Breast epithelium (tissue), 3 donors: ENCODE data around the gene IPO13.

ENCODE experiments used
- CTCF ChIP-seq, 3 donors: fragments of 450-650 bp; IDR thresholded peaks; one replicate each; pipeline ENCODE4 v1.5.1; 2016 to 2017; ENCODE audit warnings: antibody characterized with exemption in 3 of 3, mild to moderate bottlenecking in 3 of 3, moderate library complexity in 3 of 3
- POLR2AphosphoS5 ChIP-seq, 3 donors: sonication (generic); formaldehyde crosslinking; IDR thresholded peaks; one replicate each; pipeline ENCODE4 v1.6.1; 2017; ENCODE audit warnings: antibody characterized with exemption in 3 of 3

- TF ChIP-seq CTCF (IDR thresholded peaks at IDR 0.05) (no peak), POLR2AphosphoS5 (IDR thresholded peaks at IDR 0.05) (no peak)
Measured at GRCh38 chr1:43919906-43920305, 26.8 kb upstream of the IPO13 start.
